ENCODE data around the gene TASP1. TPM values are rescaled to one million over a fixed set of nuclear protein-coding genes. Genes with fewer than 3 reads are reported as not detected.

Gene TASP1
- total RNA-seq, 2 experiments from 2014 or later = 10.7 to 11.3 TPM

DNA sequence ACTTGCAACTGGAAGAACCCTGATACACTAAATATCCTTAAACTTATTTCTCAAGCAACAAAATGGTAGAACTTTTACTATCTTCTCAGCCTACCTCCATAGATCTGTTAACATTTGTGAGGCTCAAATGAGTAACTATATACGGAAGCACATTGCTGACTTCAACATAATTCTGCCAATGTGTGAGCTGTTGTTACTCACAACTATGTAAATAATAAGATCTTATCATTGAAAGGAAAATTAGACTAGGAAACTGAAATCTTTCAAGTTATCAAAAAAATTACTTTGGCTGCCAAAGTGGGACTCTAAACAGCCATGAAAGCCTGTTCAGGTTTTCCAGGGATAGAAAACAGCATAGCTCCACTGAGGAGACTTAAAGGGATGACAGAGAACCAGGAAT, 40.2 kb upstream of the TASP1 start:
- Histone ChIP-seq H3K4me3 (ENCODE audit: low read length) (no peak overlapping the region), H3K9me3 (ENCODE audit: control insufficient read depth in 1 of 2, insufficient read depth in 1 of 2, low read length in 2 of 2) (no peaks in the 10 kb centered on the region), H3K27ac (ENCODE audit: low read depth in 1 of 2, low read length in 2 of 2) (no peak overlapping the region), H3K36me3 (ENCODE audit: insufficient read depth, low read length) (no peaks in the 10 kb centered on the region), H3K4me1 (ENCODE audit: insufficient read depth, low read length) (no peaks in the 10 kb centered on the region), H3K27me3 (ENCODE audit: control insufficient read depth in 1 of 2, insufficient read depth in 2 of 2, low read length in 2 of 2) (peaks cover 3 to 4% of the 10 kb centered on the region in 2 experiments)
- ATAC-seq (ENCODE audit: poor library complexity) = no peak
- peaks cover 15% of the 10 kb centered on the region for H3K27me3 Mint-ChIP-seq
- POLR2A ChIA-PET = no interaction called here
- H3K4me1 Mint-ChIP-seq (ENCODE audit: low read depth) = no peaks in the 10 kb centered on the region
- intact Hi-C loops (cut with DNase I, micrococcal nuclease) = no loop called here
- no peak overlapping the region for H3K27ac Mint-ChIP-seq
- H3K4me3 Mint-ChIP-seq = no peak overlapping the region
- no peaks in the 10 kb centered on the region for H3K9me3 Mint-ChIP-seq
- DNase-seq = no peak
- CTCF ChIA-PET = no interaction called here
- no peaks in the 10 kb centered on the region for H3K36me3 Mint-ChIP-seq (ENCODE audit: low read depth)
- TF ChIP-seq, protein P1, sequence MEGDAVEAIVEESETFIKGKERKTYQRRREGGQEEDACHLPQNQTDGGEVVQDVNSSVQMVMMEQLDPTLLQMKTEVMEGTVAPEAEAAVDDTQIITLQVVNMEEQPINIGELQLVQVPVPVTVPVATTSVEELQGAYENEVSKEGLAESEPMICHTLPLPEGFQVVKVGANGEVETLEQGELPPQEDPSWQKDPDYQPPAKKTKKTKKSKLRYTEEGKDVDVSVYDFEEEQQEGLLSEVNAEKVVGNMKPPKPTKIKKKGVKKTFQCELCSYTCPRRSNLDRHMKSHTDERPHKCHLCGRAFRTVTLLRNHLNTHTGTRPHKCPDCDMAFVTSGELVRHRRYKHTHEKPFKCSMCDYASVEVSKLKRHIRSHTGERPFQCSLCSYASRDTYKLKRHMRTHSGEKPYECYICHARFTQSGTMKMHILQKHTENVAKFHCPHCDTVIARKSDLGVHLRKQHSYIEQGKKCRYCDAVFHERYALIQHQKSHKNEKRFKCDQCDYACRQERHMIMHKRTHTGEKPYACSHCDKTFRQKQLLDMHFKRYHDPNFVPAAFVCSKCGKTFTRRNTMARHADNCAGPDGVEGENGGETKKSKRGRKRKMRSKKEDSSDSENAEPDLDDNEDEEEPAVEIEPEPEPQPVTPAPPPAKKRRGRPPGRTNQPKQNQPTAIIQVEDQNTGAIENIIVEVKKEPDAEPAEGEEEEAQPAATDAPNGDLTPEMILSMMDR (IDR thresholded peaks at IDR 0.05) = no peak

DNA sequence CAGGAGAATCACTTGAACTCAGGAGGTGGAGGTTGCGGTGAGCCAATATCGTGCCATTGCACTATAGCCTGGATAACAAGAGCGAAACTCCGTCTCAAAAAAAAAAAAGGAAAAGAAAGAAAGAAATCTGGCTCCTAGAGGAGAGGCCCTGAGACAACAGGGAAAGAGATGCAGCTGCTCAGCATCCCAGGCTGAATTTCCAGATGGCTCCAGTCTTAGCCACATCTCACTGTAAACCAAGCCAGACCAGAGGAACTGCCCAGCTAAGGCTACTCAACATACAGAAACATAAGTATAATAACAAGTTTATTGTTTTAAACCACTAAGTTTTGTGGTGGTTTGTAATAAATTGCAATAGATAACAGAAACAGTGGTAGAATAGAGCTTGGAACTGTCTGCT, 38.5 kb upstream of the TASP1 start:
- Histone ChIP-seq H3K27ac (ENCODE audit: low read depth in 1 of 2, low read length in 2 of 2) (no peak overlapping the region), H3K9me3 (ENCODE audit: control insufficient read depth in 1 of 2, insufficient read depth in 1 of 2, low read length in 2 of 2) (no peaks in the 10 kb centered on the region), H3K27me3 (ENCODE audit: control insufficient read depth in 1 of 2, insufficient read depth in 2 of 2, low read length in 2 of 2) (no peaks in the 10 kb centered on the region), H3K36me3 (ENCODE audit: insufficient read depth, low read length) (no peaks in the 10 kb centered on the region), H3K4me1 (ENCODE audit: insufficient read depth, low read length) (no peaks in the 10 kb centered on the region), H3K4me3 (ENCODE audit: low read length) (no peak overlapping the region)
- DNase-seq (no peak), ATAC-seq (ENCODE audit: poor library complexity) (no peak)
- no peaks in the 10 kb centered on the region for H3K36me3 Mint-ChIP-seq (ENCODE audit: low read depth)
- TF ChIP-seq, protein P1 (IDR thresholded peaks at IDR 0.05) = no peak
- intact Hi-C loops (cut with DNase I, micrococcal nuclease) = no loop called here
- H3K27ac Mint-ChIP-seq = no peak overlapping the region
- H3K9me3 Mint-ChIP-seq = no peaks in the 10 kb centered on the region
- CTCF ChIA-PET = no interaction called here
- no peaks in the 10 kb centered on the region for H3K4me1 Mint-ChIP-seq (ENCODE audit: low read depth)
- peaks cover 12% of the 10 kb centered on the region for H3K27me3 Mint-ChIP-seq
- no peak overlapping the region for H3K4me3 Mint-ChIP-seq
- POLR2A ChIA-PET = no interaction called here

DNA sequence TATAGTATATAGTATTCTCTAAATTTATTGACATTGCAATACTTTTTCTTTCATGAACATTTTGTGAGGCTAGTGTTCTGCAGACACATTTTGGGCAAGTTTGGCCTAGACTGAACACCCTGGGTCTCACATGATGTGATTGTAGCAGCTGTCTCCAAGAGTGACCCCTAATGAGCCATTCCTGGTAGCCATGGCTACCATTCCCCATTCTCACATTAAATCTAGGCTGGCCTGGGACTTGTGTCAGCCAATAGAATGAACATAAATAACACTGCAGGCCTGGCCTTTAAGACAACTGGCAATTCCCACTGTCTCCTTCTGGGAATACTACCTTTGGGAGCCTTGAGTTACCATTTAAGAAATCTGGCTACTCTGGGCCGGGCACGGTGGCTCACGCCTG, 38.0 kb upstream of the TASP1 start:
- Histone ChIP-seq H3K36me3 (ENCODE audit: insufficient read depth, low read length) (no peaks in the 10 kb centered on the region), H3K9me3 (ENCODE audit: control insufficient read depth in 1 of 2, insufficient read depth in 1 of 2, low read length in 2 of 2) (no peaks in the 10 kb centered on the region), H3K4me1 (ENCODE audit: insufficient read depth, low read length) (no peaks in the 10 kb centered on the region), H3K27me3 (ENCODE audit: control insufficient read depth in 1 of 2, insufficient read depth in 2 of 2, low read length in 2 of 2) (no peaks in the 10 kb centered on the region), H3K4me3 (ENCODE audit: low read length) (no peak overlapping the region), H3K27ac (ENCODE audit: low read depth in 1 of 2, low read length in 2 of 2) (no peak overlapping the region)
- ChIA-PET POLR2A (no interaction called here), CTCF (no interaction called here)
- no peaks in the 10 kb centered on the region for H3K36me3 Mint-ChIP-seq (ENCODE audit: low read depth)
- intact Hi-C loops (cut with DNase I, micrococcal nuclease) = no loop called here
- H3K4me1 Mint-ChIP-seq (ENCODE audit: low read depth) = no peaks in the 10 kb centered on the region
- ATAC-seq (ENCODE audit: poor library complexity) (no peak), DNase-seq (no peak)
- H3K4me3 Mint-ChIP-seq = no peak overlapping the region
- TF ChIP-seq, protein P1 (IDR thresholded peaks at IDR 0.05) = no peak
- no peak overlapping the region for H3K27ac Mint-ChIP-seq
- no peaks in the 10 kb centered on the region for H3K9me3 Mint-ChIP-seq
- H3K27me3 Mint-ChIP-seq = peaks cover 12% of the 10 kb centered on the region
